ENCODE measurements around the gene EMC6. TPM values are rescaled to one million over a fixed set of nuclear protein-coding genes. Genes with fewer than 3 reads are reported as not detected.

Gene EMC6
- total RNA-seq, 8 experiments from 2014 or later = 21.1 to 60.8 (median 38.2) TPM

DNA sequence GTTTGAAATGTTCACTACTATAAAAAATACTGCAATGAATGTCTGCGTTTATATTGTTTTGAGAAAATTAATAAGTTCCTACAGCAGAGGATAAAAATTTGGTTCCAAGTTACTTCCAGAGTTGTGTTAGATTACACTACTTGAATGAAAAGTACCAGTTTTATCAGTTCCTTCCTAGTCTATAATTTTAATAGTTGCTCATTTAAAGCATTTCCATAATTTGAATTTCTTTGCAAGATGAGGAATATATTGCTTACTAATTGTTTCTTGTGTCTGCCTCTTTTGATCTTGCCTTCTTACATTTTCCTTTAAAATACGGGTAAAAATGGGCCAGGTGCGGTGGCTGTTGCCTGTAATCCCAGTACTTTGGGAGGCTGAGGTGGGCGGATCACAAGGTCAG is 4.0 kb downstream of the EMC6 start:
- in situ Hi-C loops (cut with MboI; ENCODE audit: low pct_unique_long_range_greater_than_20kb in 2 of 9, low sequenced_read_pairs in 9 of 9, unreplicated experiment in 9 of 9) = loop anchor here in 1 of 9 experiments (25.0 kb wide), 1 partner anchor 110 kb away; the partner anchor contains the start of gene TRPV3
- Histone ChIP-seq H3K27ac (no peak overlapping the region), H3K4me3 (no peak overlapping the region), H3K4me1 (replicated peaks in 1 of 2) (peaks cover 5% of the 10 kb centered on the region in 2 donors)
- no peak for ATAC-seq (replicated peaks in 6 of 8)
- WGBS, 10 experiments = 80 to 100% (median 100%) methylated on average over 1 to 4 of the region's 4 CpGs

DNA sequence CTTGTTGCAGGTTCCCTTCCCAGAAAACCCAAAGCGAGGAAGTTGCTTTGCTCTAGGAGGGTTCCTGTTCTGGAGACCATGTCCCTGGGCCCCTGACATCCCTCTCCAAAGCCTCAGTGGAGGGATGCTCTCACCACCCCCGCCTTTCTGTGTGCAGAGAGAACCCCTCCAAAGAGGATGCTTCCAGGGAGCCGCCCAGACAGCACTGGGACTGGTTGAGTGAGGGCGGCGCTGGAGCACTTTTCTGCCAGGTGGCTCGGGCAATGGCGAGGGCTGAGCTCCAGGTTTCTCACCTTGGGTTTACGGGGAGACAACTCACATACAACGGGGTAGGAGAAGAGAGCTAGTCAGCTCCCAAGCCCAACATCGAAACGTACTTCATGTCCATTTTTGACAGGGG is 7.3 kb downstream of the EMC6 start:
- H3K4me3 ChIP-seq = no peak overlapping the region
- no peak overlapping the region for H3K27ac ChIP-seq
- in situ Hi-C loops (cut with MboI; ENCODE audit: low pct_unique_long_range_greater_than_20kb in 2 of 9, low sequenced_read_pairs in 9 of 9, unreplicated experiment in 9 of 9) = no loop called here
- no peaks in the 10 kb centered on the region for H3K4me1 ChIP-seq (replicated peaks in 1 of 2)
- WGBS, 10 experiments = 72 to 100% (median 90%) methylated on average over 1 to 8 of the region's 11 CpGs; no CpG with 5 or more reads in 3 of the 10 experiments
- no peak for ATAC-seq (replicated peaks in 6 of 8)

DNA sequence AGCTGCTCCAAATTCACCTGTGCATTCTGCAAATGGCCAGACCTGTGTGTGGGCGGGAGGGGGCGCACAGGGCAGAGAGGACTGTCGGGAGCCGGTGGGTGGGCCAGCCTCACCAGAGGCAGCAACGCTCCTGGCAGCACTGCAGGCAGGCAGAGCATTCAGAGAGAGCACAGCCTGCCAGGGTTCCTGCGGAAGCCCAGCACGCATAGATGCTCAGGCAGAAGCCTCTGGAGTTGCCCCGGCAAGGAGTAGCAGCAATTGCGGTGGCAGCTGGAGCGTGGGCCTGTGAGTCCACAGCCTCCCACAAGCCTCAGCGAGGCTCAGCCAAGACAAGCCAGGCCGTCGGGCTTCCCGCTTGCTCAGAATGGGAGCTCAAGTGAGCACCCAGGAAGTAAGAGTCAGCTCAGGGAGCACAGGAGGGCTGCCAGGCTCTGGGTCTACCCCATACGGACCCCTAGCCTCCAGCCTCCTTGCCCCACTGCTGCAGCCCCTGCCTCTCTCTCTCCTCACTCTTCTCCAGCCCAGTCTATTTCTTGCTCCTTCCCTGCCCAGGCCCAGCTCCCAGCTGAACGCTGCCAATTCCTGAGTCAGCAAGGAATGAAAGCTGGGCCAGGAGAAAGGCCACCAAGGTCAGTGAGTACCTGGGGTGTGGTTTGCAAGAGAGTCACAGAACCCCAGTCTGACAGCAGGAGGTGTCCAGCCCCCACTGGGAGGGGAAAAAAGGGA is 9.6 kb downstream of the EMC6 start:
- Histone ChIP-seq H3K4me1 (replicated peaks in 1 of 2) (no peaks in the 10 kb centered on the region), H3K4me3 (no peak overlapping the region), H3K27ac (no peak overlapping the region)
- in situ Hi-C loops (cut with MboI; ENCODE audit: low pct_unique_long_range_greater_than_20kb in 2 of 9, low sequenced_read_pairs in 9 of 9, unreplicated experiment in 9 of 9) = no loop called here
- 0 to 67% (median 64%) methylated on average over 2 to 7 of the region's 16 CpGs; no CpG with 5 or more reads in 7 of the 10 experiments for WGBS, 10 experiments
- ATAC-seq (replicated peaks in 6 of 8) = peak in 5 of 8 experiments; percentile 12 to 43 (median 25)

DNA sequence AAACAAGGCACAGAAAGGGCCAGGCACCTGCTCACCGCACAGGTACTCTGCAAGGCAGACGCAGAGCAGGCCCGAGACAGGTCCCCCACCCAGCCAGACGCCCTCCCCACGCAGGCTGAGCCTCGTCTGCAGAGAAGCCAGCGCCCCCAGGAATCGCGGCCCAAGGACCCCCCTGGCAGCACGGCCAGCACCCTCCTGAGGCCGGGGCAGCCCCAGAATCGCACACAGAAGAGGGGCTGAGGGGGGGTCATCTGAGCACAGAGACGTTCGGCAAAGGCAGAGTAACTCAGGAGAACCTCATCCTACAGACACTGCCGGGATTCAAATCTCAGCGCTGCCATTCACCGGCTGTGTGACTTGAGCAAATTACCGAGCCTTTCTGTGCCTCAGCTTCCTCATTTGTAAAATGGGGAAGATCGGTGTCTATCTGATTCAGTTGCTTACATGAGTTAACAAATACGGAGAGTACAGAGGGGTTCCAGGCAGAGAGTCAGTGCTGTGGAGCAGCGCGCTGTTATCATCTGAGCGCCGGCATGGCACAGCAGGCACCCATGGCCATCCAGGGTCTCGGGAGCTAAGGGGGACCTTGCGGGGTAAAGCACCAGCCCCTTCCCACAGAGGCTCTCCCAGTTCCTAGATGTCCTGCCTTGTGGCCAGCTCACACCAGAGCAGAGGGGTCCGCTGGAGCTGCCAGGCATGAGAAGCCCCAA is 10.4 kb downstream of the EMC6 start:
- H3K4me3 ChIP-seq = no peak overlapping the region
- no peak overlapping the region for H3K27ac ChIP-seq
- WGBS, 10 experiments = 89% methylated on average over 5 of the region's 27 CpGs; no CpG with 5 or more reads in 9 of the 10 experiments
- peak in 2 of 8 experiments; percentile 7 to 9 for ATAC-seq (replicated peaks in 6 of 8)
- in situ Hi-C loops (cut with MboI; ENCODE audit: low pct_unique_long_range_greater_than_20kb in 2 of 9, low sequenced_read_pairs in 9 of 9, unreplicated experiment in 9 of 9) = no loop called here
- no peaks in the 10 kb centered on the region for H3K4me1 ChIP-seq (replicated peaks in 1 of 2)

DNA sequence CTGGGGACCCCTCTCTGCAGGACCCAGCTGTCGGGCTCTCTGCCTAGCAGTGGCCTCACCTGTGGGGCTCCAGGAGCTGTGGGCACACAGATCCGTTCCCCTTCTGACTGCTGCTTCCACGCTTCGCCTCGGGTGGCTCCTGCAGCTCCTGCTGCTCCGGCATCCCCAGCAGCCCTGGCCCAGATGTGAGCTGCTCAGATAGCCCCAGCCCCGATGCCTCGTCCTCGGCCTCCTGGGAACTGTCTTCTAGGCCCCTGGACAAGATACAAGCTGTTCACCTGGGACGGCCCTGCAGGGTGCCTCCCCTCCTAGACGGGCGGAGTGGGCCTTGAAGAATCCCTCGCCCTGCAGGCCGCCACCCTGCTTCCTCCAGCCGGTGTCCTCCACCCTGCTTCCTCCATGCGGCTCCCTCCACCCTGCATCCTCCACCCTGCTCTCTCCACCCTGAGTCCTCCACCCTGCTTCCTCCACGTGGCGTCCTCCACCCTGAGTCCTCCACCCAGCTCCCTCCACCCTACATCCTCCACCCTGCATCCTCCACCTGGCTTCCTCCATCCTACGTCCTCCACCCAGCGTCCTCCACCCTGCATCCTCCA is 11.0 kb downstream of the EMC6 start:
- in situ Hi-C loops (cut with MboI; ENCODE audit: low pct_unique_long_range_greater_than_20kb in 2 of 9, low sequenced_read_pairs in 9 of 9, unreplicated experiment in 9 of 9) = no loop called here
- Histone ChIP-seq H3K27ac (no peak overlapping the region), H3K4me3 (no peak overlapping the region), H3K4me1 (replicated peaks in 1 of 2) (no peaks in the 10 kb centered on the region)
- WGBS, 10 experiments = 31 to 74% (median 63%) methylated on average over 1 to 9 of the region's 20 CpGs; no CpG with 5 or more reads in 5 of the 10 experiments
- ATAC-seq (replicated peaks in 6 of 8) = peak in 4 of 8 experiments; percentile 9 to 67 (median 32)

DNA sequence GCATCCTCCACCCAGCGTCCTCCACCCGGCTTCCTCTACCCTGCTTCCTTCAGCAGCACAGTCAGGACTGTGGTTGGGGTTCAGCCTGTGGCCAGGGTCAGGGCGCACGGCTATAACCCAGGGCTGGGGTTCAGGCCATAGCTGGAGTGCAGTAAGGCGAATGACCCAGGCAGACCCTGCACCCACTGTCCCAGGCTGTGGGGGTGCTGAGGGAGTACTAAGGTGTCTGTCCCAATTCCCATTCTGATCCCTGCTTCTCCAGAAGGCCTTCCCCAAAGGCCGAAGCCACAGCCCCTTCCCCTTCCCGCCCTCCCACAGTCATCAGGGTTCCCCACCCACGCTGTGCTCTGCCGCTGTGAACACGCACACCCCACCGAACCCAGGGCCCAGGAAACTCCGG is 12.4 kb downstream of the EMC6 start:
- H3K4me1 ChIP-seq (replicated peaks in 1 of 2) = no peaks in the 10 kb centered on the region
- no peak for ATAC-seq (replicated peaks in 6 of 8)
- no peak overlapping the region for H3K27ac ChIP-seq
- in situ Hi-C loops (cut with MboI; ENCODE audit: low pct_unique_long_range_greater_than_20kb in 2 of 9, low sequenced_read_pairs in 9 of 9, unreplicated experiment in 9 of 9) = no loop called here
- H3K4me3 ChIP-seq = no peak overlapping the region
- 80 to 100% methylated on average over 1 of the region's 12 CpGs; no CpG with 5 or more reads in 8 of the 10 experiments for WGBS, 10 experiments

DNA sequence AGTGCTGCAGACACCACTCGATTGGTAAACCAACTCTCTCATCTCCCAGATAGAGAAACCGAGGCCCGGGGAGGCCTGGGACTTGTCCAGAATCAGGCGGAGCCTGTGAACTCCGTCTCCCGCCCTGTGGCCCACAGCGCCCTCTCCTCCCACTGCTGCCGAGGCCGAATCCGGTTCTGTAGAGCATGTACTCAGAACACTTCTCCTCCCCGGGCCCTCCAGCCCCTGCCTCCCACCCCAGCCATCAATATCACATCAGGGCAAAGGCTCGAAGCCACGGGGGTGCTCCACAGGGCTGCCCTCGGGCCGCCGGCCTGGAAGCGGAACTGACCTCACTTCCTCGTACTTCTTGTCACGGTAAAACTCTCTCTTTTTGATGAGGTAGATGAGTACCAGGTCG is 13.0 kb downstream of the EMC6 start:
- no peak for ATAC-seq (replicated peaks in 6 of 8)
- no peak overlapping the region for H3K4me3 ChIP-seq
- H3K4me1 ChIP-seq (replicated peaks in 1 of 2) = no peaks in the 10 kb centered on the region
- WGBS, 10 experiments = 0 to 100% (median 84%) methylated on average over 2 to 7 of the region's 20 CpGs; no CpG with 5 or more reads in 7 of the 10 experiments
- in situ Hi-C loops (cut with MboI; ENCODE audit: low pct_unique_long_range_greater_than_20kb in 2 of 9, low sequenced_read_pairs in 9 of 9, unreplicated experiment in 9 of 9) = no loop called here
- H3K27ac ChIP-seq = no peak overlapping the region

DNA sequence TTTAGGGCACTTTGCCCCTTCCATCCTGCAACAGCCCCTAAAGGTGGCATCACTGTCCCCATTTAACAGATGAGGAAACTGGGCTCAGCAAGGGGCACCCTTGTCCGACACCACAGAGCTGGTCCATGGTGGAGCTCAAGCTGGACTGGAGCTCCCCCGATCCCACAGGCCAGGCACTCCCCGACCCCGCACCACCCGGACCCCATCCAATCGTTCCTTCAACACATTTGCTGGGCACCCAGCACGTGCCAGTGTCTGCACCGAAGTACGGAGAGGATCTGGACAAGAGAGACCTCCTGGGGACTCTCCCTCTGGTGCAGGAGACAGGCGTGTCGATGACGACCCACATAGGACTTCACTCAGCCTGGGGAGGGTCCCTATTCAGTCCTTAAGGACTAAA is 13.4 kb downstream of the EMC6 start:
- no peak for ATAC-seq (replicated peaks in 6 of 8)
- WGBS, 10 experiments = 56 to 92% (median 60%) methylated on average over 2 to 10 of the region's 12 CpGs; no CpG with 5 or more reads in 7 of the 10 experiments
- in situ Hi-C loops (cut with MboI; ENCODE audit: low pct_unique_long_range_greater_than_20kb in 2 of 9, low sequenced_read_pairs in 9 of 9, unreplicated experiment in 9 of 9) = no loop called here

DNA sequence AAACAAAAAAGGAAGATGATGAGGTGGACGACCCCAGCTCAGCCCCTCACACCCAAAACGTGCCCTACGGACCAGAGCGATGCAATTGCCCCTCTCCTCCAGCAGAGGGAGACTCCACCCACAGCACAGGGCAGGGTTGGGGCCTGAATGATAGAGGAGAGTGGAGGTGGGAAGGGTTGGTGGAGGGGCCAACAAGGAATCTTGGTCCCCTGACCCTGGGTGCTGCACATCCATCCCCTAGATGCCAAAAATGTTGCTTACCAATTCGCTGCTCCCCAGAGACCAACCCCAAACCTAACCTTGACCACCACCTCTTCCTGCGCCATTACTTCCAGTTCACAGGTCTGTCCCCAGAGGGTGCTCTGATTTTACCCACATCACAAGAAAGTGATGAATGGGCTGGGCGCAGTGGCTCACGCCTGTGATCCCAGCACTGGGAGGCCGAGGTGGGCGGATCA is 14.5 kb downstream of the EMC6 start:
- ATAC-seq (replicated peaks in 6 of 8) = peak in 4 of 8 experiments; percentile 23 to 91 (median 48)
- H3K4me1 ChIP-seq (replicated peaks in 1 of 2) = peaks cover 0 to 2% of the 10 kb centered on the region in 2 donors
- WGBS, 10 experiments = 0 to 67% (median 17%) methylated on average over 1 to 5 of the region's 10 CpGs; no CpG with 5 or more reads in 3 of the 10 experiments
- H3K27ac ChIP-seq = no peak overlapping the region
- H3K4me3 ChIP-seq = no peak overlapping the region
- in situ Hi-C loops (cut with MboI; ENCODE audit: low pct_unique_long_range_greater_than_20kb in 2 of 9, low sequenced_read_pairs in 9 of 9, unreplicated experiment in 9 of 9) = no loop called here

More for the DNA sequence above, 13.4 kb downstream of the EMC6 start:
- Histone ChIP-seq H3K4me1 (replicated peaks in 1 of 2) (no peaks in the 10 kb centered on the region), H3K27ac (no peak overlapping the region), H3K4me3 (no peak overlapping the region)

DNA sequence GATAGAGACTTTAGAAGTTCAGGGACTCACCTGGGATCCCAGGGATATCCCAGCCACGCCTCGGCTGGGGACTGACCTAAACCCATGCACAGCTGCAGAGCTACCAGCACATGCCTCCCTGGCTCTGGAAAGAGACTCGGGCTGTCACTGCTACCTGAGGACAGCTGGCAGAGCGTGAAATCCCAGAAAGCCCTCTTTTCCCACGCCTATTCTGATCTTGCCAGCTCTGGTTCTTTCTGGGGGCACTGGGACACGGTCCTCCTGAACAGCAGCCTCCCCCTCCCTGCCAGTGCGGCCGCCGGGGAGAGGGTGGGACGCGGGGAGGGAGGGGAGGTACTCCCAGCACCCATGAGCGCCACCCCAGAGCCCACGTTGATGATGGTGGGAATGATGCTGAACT is 16.6 kb downstream of the EMC6 start:
- ATAC-seq (replicated peaks in 6 of 8) = no peak
- in situ Hi-C loops (cut with MboI; ENCODE audit: low pct_unique_long_range_greater_than_20kb in 2 of 9, low sequenced_read_pairs in 9 of 9, unreplicated experiment in 9 of 9) = no loop called here
- Histone ChIP-seq H3K4me1 (replicated peaks in 1 of 2) (peaks cover 0 to 5% of the 10 kb centered on the region in 2 donors), H3K27ac (no peak overlapping the region), H3K4me3 (no peak overlapping the region)
- 69 to 80% methylated on average over 1 to 4 of the region's 13 CpGs; no CpG with 5 or more reads in 8 of the 10 experiments for WGBS, 10 experiments

DNA sequence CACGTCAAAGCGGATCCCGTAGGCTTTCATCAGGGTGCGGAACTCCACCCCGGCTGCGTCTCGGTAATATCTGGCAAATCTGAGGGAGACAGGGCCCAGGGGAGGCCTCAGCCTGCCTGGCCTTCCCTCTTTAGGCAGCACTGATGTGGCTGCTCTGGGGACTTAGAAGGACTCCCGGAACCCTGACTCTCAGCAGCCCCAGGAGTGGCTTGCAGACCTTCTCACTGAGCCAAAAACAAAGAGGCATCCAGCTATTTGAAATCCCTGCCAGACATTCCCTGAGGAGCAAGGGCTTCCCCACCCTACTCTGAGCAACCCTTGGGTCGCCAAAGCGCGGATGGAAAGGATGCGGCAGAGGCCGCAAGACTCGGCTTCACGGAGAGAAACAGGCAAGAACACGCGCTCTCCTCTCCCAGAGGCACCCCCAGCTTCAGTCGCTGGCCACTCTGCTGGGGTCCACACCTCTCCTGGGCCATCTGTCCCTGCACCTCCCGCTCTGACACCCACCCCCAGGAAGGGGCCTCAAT is 19.5 kb downstream of the EMC6 start:
- H3K4me3 ChIP-seq = no peak overlapping the region
- 68 to 73% (median 69%) methylated on average over 8 to 10 of the region's 19 CpGs; no CpG with 5 or more reads in 7 of the 10 experiments for WGBS, 10 experiments
- no peak overlapping the region for H3K27ac ChIP-seq
- in situ Hi-C loops (cut with MboI; ENCODE audit: low pct_unique_long_range_greater_than_20kb in 2 of 9, low sequenced_read_pairs in 9 of 9, unreplicated experiment in 9 of 9) = no loop called here
- ATAC-seq (replicated peaks in 6 of 8) = peak in 6 of 8 experiments; percentile 6 to 88 (median 79)
- H3K4me1 ChIP-seq (replicated peaks in 1 of 2) = peaks cover 0 to 5% of the 10 kb centered on the region in 2 donors

DNA sequence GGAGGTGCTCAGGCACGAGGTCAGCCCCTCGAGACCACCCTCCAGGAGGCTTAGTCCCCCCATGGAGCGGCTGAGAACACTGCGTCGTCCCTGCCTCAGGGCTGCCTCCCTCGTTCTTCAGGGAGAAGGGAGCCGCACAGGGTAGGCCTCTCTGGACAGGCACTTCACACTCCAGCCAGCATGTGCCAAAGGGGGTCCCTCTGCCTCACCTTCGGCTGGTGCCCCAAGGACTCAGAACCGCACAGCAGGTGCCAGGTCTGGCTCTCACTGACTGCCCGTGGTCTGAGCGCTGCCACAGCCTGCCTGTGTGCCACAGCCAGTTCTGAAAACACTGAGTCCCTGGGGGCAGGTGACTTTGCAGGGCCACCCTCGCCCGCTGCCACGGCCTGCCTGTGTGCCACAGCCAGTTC is 20.2 kb downstream of the EMC6 start:
- WGBS, 10 experiments = 60 to 67% methylated on average over 2 to 3 of the region's 14 CpGs; no CpG with 5 or more reads in 8 of the 10 experiments
- in situ Hi-C loops (cut with MboI; ENCODE audit: low pct_unique_long_range_greater_than_20kb in 2 of 9, low sequenced_read_pairs in 9 of 9, unreplicated experiment in 9 of 9) = no loop called here
- peak in 1 of 8 experiments; percentile 13 for ATAC-seq (replicated peaks in 6 of 8)

More for the DNA sequence above, 20.2 kb downstream of the EMC6 start:
- Histone ChIP-seq H3K4me1 (replicated peaks in 1 of 2) (peaks cover 0 to 5% of the 10 kb centered on the region in 2 donors), H3K27ac (no peak overlapping the region), H3K4me3 (no peak overlapping the region)
